Measurements from ENCODE around the gene S100A13. TPM values are rescaled to one million over a fixed set of nuclear protein-coding genes. Genes with fewer than 3 reads are reported as not detected.

S100A13 gene
- total and polyA plus RNA-seq, 10 of the 15 experiments (the other 5 are each of a cell fraction or from before 2014, with no cell fraction given): 5.7 to 30.9 (median 9.1) TPM

GRCh38 chr1:153631047-153632022 lies 4.0 kb upstream of the S100A13 start:
- no peak for FAIRE-seq

More at GRCh38 chr1:153631047-153632022, 4.0 kb upstream of the S100A13 start:
- ChIA-PET SMC1A (ENCODE audit: uncharacterized antibody, unreplicated experiment) (interaction anchor here (1.0 kb wide), 1 partner anchor 31 kb away, joined by 3 read pairs; no protein-coding TSS in a partner anchor), POLR2A (interaction anchor here (0.6 kb wide), 1 partner anchor 250 kb away, joined by 3 read pairs; no protein-coding TSS in a partner anchor), CTCF (interaction anchor here (0.6 to 5.2 kb wide), 4 partner anchors 15 to 121 kb away, joined by 3 to 66 read pairs (median 8); partner anchors contain the start of genes S100A14 and S100A16), RAD21 (ENCODE audit: unreplicated experiment) (interaction anchor here (1.5 kb wide), 1 partner anchor 59 kb away, joined by 7 read pairs; no protein-coding TSS in a partner anchor)
- no peak overlapping the region for H2AFZ ChIP-seq (ENCODE audit: control insufficient read depth, low read depth, low read length)
- TF ChIP-seq FOXK2 (IDR thresholded peaks at IDR 0.05) (no peak), DPF2 (IDR thresholded peaks at IDR 0.05) (no peak), CEBPZ (IDR thresholded peaks at IDR 0.05; ENCODE audit: low read depth, low read length) (no peak), TCF3 (IDR thresholded peaks at IDR 0.05; ENCODE audit: borderline replicate concordance, insufficient read depth, low read depth, low read length) (no peak), TARDBP (IDR thresholded peaks at IDR 0.05; ENCODE audit: borderline replicate concordance) (no peak), EGR1 (IDR thresholded peaks at IDR 0.05; ENCODE audit: borderline replicate concordance in 1 of 2, low read depth in 2 of 2, low read length in 2 of 2) (no peak), CBX5 (IDR thresholded peaks at IDR 0.05; ENCODE audit: low read depth) (no peak)
- peaks cover 14% of the 10 kb centered on the region for H3K4me1 ChIP-seq (ENCODE audit: control insufficient read depth, insufficient read depth, low read length)
- H3K9ac ChIP-seq (ENCODE audit: control insufficient read depth, insufficient read depth, low read length): no peak overlapping the region
- no peak overlapping the region for H3K4me2 ChIP-seq (ENCODE audit: control insufficient read depth, insufficient read depth)
- BruUV-seq (replicated peaks): TSS peak; percentile 52
- H3K36me3 ChIP-seq (ENCODE audit: control insufficient read depth in 2 of 2, insufficient read depth in 2 of 2, low read length in 1 of 2): peaks cover 0 to 6% of the 10 kb centered on the region in 2 experiments; a peak in 2 of 4 replicates
- H4K20me1 ChIP-seq (ENCODE audit: control insufficient read depth, insufficient read depth): no peaks in the 10 kb centered on the region
- no peak overlapping the region for H3K27ac ChIP-seq (ENCODE audit: control insufficient read depth, insufficient read depth)
- WGBS (ENCODE audit: insufficient coverage, insufficient replicate concordance, low lambda C conversion rate, missing lambda C conversion rate): 71% methylated on average over 7 of the region's 10 CpGs
- H3K79me2 ChIP-seq (ENCODE audit: control insufficient read depth, insufficient read depth, low read length): peaks cover 23% of the 10 kb centered on the region
- no peak for ATAC-seq
- H3K27me3 ChIP-seq (replicated peaks in 1 of 2; ENCODE audit: control insufficient read depth in 2 of 2, insufficient read depth in 2 of 2, low read length in 1 of 2): no peaks in the 10 kb centered on the region
- H3K4me3 ChIP-seq: no peak overlapping the region
- DNase-seq (ENCODE audit: low read depth, low spot score): no peak
- in situ Hi-C loops (cut with MboI): no loop called here
- intact Hi-C loops (cut with micrococcal nuclease; ENCODE audit: unreplicated experiment): no loop called here
- H3K9me3 ChIP-seq (replicated peaks; ENCODE audit: control insufficient read depth, insufficient read depth, low read length): no peaks in the 10 kb centered on the region
